ENCODE measurements around the gene MTCL1. TPM values are rescaled to one million over a fixed set of nuclear protein-coding genes. Genes with fewer than 3 reads are reported as not detected.

The MTCL1 gene
- total RNA-seq = 1 to 10 TPM; 1.6 to 1.7 TPM

GRCh38 chr18:8705238-8705960 is at the start of gene MTCL1:
Gene MTCL1 (plus strand): TSS chr18:8705556. CDS start chr18:8705661, 105 bp downstream.
- Mint-ChIP-seq H3K4me1 (ENCODE audit: low read depth) (peaks cover 18% of the 10 kb centered on the region), H3K27me3 (ENCODE audit: low read depth) (peaks cover 56% of the 10 kb centered on the region), H3K4me3 (peak within 1 kb of the TSS; percentile 85), H3K36me3 (ENCODE audit: low read depth) (peaks cover 2% of the 10 kb centered on the region), H3K27ac (peak within 1 kb of the TSS; percentile 34), H3K9me3 (ENCODE audit: insufficient read depth) (no peaks in the 10 kb centered on the region)
- DNase-seq = peak; percentile 30
- ChIA-PET POLR2A (no interaction called here), CTCF (no interaction called here)
- peak; percentile 47 for ATAC-seq

DNA sequence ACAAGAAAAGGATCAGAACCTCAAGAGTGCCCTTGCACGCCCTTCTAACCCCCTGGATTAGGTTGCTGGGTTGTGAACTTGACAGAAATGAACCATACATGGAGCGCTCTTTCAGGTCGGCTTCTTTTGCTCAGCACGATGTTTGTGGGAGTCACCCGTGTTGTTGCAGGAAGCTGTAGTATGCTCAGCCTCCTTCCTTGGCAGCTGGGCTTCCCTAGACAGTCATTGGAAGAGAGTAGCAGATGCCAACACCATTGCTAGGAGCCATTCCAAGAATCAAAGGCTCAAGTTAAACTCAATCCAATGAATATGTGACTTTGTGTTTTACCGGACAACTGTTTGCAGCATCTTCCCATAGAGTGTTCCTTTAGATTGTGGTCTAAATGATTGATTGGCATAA is 49.1 kb upstream of the MTCL1 start:
- CTCF ChIA-PET = interaction anchor here (1.3 to 4.8 kb wide), 3 partner anchors 16 to 331 kb away, joined by 3 to 44 read pairs (median 28); no protein-coding TSS in a partner anchor

GRCh38 chr18:8657050-8657820 is 48.1 kb upstream of the MTCL1 start:
- CTCF ChIA-PET = interaction anchor here (1.3 to 4.8 kb wide), 2 partner anchors 15 to 330 kb away, joined by 3 to 44 read pairs; no protein-coding TSS in a partner anchor

More for the DNA sequence above, 49.1 kb upstream of the MTCL1 start:
- POLR2A ChIA-PET = no interaction called here
- no peak overlapping the region for H3K27ac Mint-ChIP-seq
- no peak for DNase-seq
- no peaks in the 10 kb centered on the region for H3K9me3 Mint-ChIP-seq (ENCODE audit: insufficient read depth)
- H3K27me3 Mint-ChIP-seq (ENCODE audit: low read depth) = peaks cover 12% of the 10 kb centered on the region
- H3K36me3 Mint-ChIP-seq (ENCODE audit: low read depth) = no peaks in the 10 kb centered on the region
- no peak for ATAC-seq
- no peaks in the 10 kb centered on the region for H3K4me1 Mint-ChIP-seq (ENCODE audit: low read depth)
- H3K4me3 Mint-ChIP-seq = no peak overlapping the region

GRCh38 chr18:8657873-8658470 is 47.4 kb upstream of the MTCL1 start:
- H3K36me3 Mint-ChIP-seq (ENCODE audit: low read depth) = no peaks in the 10 kb centered on the region
- H3K4me3 Mint-ChIP-seq = no peak overlapping the region
- ChIA-PET CTCF (no interaction called here), POLR2A (no interaction called here)
- peaks cover 12% of the 10 kb centered on the region for H3K27me3 Mint-ChIP-seq (ENCODE audit: low read depth)
- H3K4me1 Mint-ChIP-seq (ENCODE audit: low read depth) = no peaks in the 10 kb centered on the region
- DNase-seq (no peak), ATAC-seq (no peak)
- no peak overlapping the region for H3K27ac Mint-ChIP-seq
- no peaks in the 10 kb centered on the region for H3K9me3 Mint-ChIP-seq (ENCODE audit: insufficient read depth)

More at GRCh38 chr18:8657050-8657820, 48.1 kb upstream of the MTCL1 start:
- Mint-ChIP-seq H3K36me3 (ENCODE audit: low read depth) (no peaks in the 10 kb centered on the region), H3K27ac (no peak overlapping the region), H3K27me3 (ENCODE audit: low read depth) (peaks cover 12% of the 10 kb centered on the region), H3K9me3 (ENCODE audit: insufficient read depth) (no peaks in the 10 kb centered on the region), H3K4me3 (no peak overlapping the region), H3K4me1 (ENCODE audit: low read depth) (no peaks in the 10 kb centered on the region)
- no peak for DNase-seq
- no peak for ATAC-seq
- POLR2A ChIA-PET = no interaction called here

DNA sequence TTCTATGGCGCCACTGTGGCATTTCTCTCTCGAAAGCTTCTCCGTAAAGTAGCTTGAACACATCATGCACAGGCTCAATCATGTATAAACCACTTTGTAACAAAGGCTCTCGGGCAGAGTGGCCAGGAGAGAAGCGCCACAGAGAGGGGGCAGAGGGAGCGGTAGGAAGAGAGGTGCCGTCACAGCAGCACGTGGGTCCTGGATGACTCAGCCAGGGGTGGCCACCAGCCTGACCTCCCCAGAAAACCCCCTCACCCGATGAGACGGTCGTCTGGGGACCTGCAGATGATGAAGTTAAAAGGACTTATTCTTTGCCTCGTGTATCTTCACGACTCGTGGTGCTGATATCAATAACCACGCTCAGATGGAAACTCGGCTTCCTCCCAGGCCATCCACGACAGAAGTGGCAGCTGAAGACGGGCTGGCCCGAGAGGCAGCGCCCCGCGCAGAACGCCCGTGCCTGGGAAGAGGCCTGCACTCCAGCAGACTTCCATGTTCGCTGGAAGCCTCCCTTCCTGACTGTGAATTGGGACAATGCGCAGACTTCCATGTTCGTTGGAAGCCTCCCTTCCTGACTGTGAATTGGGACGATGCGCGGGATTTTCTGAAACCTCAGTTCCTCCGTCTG is 46.4 kb upstream of the MTCL1 start:
- H3K9me3 Mint-ChIP-seq (ENCODE audit: insufficient read depth) = no peaks in the 10 kb centered on the region
- H3K27me3 Mint-ChIP-seq (ENCODE audit: low read depth) = peaks cover 7% of the 10 kb centered on the region
- ATAC-seq (no peak), DNase-seq (no peak)
- ChIA-PET POLR2A (no interaction called here), CTCF (no interaction called here)
- H3K4me3 Mint-ChIP-seq = no peak overlapping the region
- H3K4me1 Mint-ChIP-seq (ENCODE audit: low read depth) = no peaks in the 10 kb centered on the region
- no peaks in the 10 kb centered on the region for H3K36me3 Mint-ChIP-seq (ENCODE audit: low read depth)
- no peak overlapping the region for H3K27ac Mint-ChIP-seq

DNA sequence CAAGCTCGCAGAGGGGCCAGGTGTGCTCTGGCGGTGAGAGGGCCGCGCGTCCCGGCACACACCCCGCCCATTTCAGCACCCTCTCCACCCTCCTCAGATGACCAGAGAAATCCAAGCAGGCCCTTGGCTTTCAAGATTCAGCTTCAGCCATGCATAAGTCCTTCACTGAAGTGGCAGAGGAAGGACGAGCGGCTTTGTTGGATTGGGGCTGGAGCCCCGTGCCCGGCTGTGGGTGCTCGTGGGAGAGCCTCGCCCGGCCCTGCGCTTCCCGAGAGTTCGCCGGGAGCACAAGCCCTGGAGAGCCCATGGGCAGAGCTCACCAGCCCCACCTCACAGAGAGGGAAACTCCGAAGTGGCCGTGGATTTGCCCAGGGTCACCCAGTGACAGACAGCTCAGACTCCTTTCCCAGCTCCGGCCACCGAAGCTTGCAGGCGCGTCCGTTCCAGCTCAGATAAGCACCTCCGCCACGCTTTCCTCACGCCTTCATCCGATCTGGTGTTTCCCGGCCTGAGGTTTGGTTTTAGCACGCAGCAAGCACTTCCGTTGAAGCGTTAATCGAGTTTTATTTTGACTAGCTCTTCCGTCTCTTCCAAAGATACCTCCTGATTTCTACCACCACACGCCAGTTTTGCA is 45.6 kb upstream of the MTCL1 start:
- no peak overlapping the region for H3K4me3 Mint-ChIP-seq
- H3K27ac Mint-ChIP-seq = no peak overlapping the region
- CTCF ChIA-PET = no interaction called here
- no peaks in the 10 kb centered on the region for H3K36me3 Mint-ChIP-seq (ENCODE audit: low read depth)
- H3K9me3 Mint-ChIP-seq (ENCODE audit: insufficient read depth) = no peaks in the 10 kb centered on the region
- H3K4me1 Mint-ChIP-seq (ENCODE audit: low read depth) = no peaks in the 10 kb centered on the region
- no peak for DNase-seq
- H3K27me3 Mint-ChIP-seq (ENCODE audit: low read depth) = peaks cover 4% of the 10 kb centered on the region
- no peak for ATAC-seq
- POLR2A ChIA-PET = no interaction called here

- no peak overlapping the region for H3K27ac Mint-ChIP-seq
- ATAC-seq (no peak), DNase-seq (no peak)
- POLR2A ChIA-PET = no interaction called here
- H3K36me3 Mint-ChIP-seq (ENCODE audit: low read depth) = no peaks in the 10 kb centered on the region
- no peak overlapping the region for H3K4me3 Mint-ChIP-seq
- H3K27me3 Mint-ChIP-seq (ENCODE audit: low read depth) = peaks cover 2% of the 10 kb centered on the region
- no peaks in the 10 kb centered on the region for H3K4me1 Mint-ChIP-seq (ENCODE audit: low read depth)
- CTCF ChIA-PET = interaction anchor here (2.1 kb wide), 1 partner anchor 322 kb away, joined by 5 read pairs; no protein-coding TSS in a partner anchor
- no peaks in the 10 kb centered on the region for H3K9me3 Mint-ChIP-seq (ENCODE audit: insufficient read depth)
Measured at GRCh38 chr18:8660316-8660715, 45.0 kb upstream of the MTCL1 start.

GRCh38 chr18:8661754-8662559 is 43.4 kb upstream of the MTCL1 start:
- CTCF ChIA-PET = interaction anchor here (2.1 kb wide), 1 partner anchor 320 kb away, joined by 5 read pairs; no protein-coding TSS in a partner anchor
- H3K9me3 Mint-ChIP-seq (ENCODE audit: insufficient read depth) = no peaks in the 10 kb centered on the region
- POLR2A ChIA-PET = no interaction called here
- H3K4me3 Mint-ChIP-seq = no peak overlapping the region
- peaks cover 2% of the 10 kb centered on the region for H3K27me3 Mint-ChIP-seq (ENCODE audit: low read depth)
- H3K4me1 Mint-ChIP-seq (ENCODE audit: low read depth) = no peaks in the 10 kb centered on the region
- H3K27ac Mint-ChIP-seq = no peak overlapping the region
- H3K36me3 Mint-ChIP-seq (ENCODE audit: low read depth) = no peaks in the 10 kb centered on the region
- DNase-seq = no peak
- ATAC-seq = no peak

- no peaks in the 10 kb centered on the region for H3K9me3 Mint-ChIP-seq (ENCODE audit: insufficient read depth)
- CTCF ChIA-PET = no interaction called here
- no peaks in the 10 kb centered on the region for H3K36me3 Mint-ChIP-seq (ENCODE audit: low read depth)
- peaks cover 2% of the 10 kb centered on the region for H3K27me3 Mint-ChIP-seq (ENCODE audit: low read depth)
- POLR2A ChIA-PET = no interaction called here
- H3K4me1 Mint-ChIP-seq (ENCODE audit: low read depth) = no peaks in the 10 kb centered on the region
- DNase-seq = no peak
- H3K4me3 Mint-ChIP-seq = no peak overlapping the region
- no peak overlapping the region for H3K27ac Mint-ChIP-seq
- ATAC-seq = no peak
Measured at GRCh38 chr18:8662560-8663255, 42.6 kb upstream of the MTCL1 start.

- ATAC-seq = no peak
- CTCF ChIA-PET = interaction anchor here (1.3 kb wide), 1 partner anchor 14 kb away, joined by 3 read pairs; no protein-coding TSS in a partner anchor
- H3K36me3 Mint-ChIP-seq (ENCODE audit: low read depth) = no peaks in the 10 kb centered on the region
- H3K9me3 Mint-ChIP-seq (ENCODE audit: insufficient read depth) = no peaks in the 10 kb centered on the region
- H3K27me3 Mint-ChIP-seq (ENCODE audit: low read depth) = no peaks in the 10 kb centered on the region
- H3K4me1 Mint-ChIP-seq (ENCODE audit: low read depth) = no peaks in the 10 kb centered on the region
- POLR2A ChIA-PET = no interaction called here
- DNase-seq = no peak
- H3K4me3 Mint-ChIP-seq = no peak overlapping the region
- H3K27ac Mint-ChIP-seq = no peak overlapping the region
Measured at GRCh38 chr18:8667846-8668245, 37.5 kb upstream of the MTCL1 start.

Data from activated CD8-positive, alpha-beta T cell treated with anti-CD3 and anti-CD28 coated beads, Interleukin-2, amount 10 ng/mL, durations not matched to agents 7 days and 5 days (primary cell).